ENCODE measurements around the gene PEX7.
"Not testable (repeated sequence)": the region's sequence is repeated elsewhere in the genome, so short reads cannot be mapped to it uniquely, and the experiment has no call there.

PEX7 gene

GRCh38 chr6:136876469-136876868 is 54.1 kb downstream of the PEX7 start:
- not testable (repeated sequence) for H4K8ac ChIP-seq (ENCODE audit: low read length); H3K79me1 ChIP-seq (replicated peaks; ENCODE audit: low read length, poor library complexity, severe bottlenecking); H2BK5ac ChIP-seq (ENCODE audit: low read depth, low read length, poor library complexity, severe bottlenecking); H4K91ac ChIP-seq (ENCODE audit: low read length); DNase-seq; H3K4me2 ChIP-seq (ENCODE audit: low read length, poor library complexity, severe bottlenecking); H3K4me3 ChIP-seq (ENCODE audit: insufficient read depth in 1 of 2, low read depth in 1 of 2, low read length in 2 of 2); H3K4me1 ChIP-seq (ENCODE audit: control insufficient read depth, insufficient read depth, low read depth, low read length); H3K27ac ChIP-seq (ENCODE audit: low read length, poor library complexity, severe bottlenecking); H2BK120ac ChIP-seq (ENCODE audit: low read depth, low read length); H2AFZ ChIP-seq (ENCODE audit: low read depth, low read length); H3K9ac ChIP-seq (ENCODE audit: low read length); H2BK12ac ChIP-seq (ENCODE audit: low read length in 2 of 2); H3K14ac ChIP-seq (ENCODE audit: low read length in 2 of 2); H3K23ac ChIP-seq (ENCODE audit: low read length in 2 of 2); H2BK15ac ChIP-seq (ENCODE audit: low read depth, poor library complexity, severe bottlenecking); H3K4ac ChIP-seq (ENCODE audit: low read depth in 1 of 2, low read length in 2 of 2); H3K18ac ChIP-seq (ENCODE audit: low read depth in 1 of 2, low read length in 2 of 2); H3K27me3 ChIP-seq (ENCODE audit: control insufficient read depth in 1 of 2, insufficient read depth in 1 of 2, low read length in 2 of 2); H2AK5ac ChIP-seq (ENCODE audit: low read length, severe bottlenecking)
- Histone ChIP-seq H3K9me3 (ENCODE audit: control insufficient read depth, low read length) (peaks cover 22% of the 10 kb centered on the region), H3K36me3 (ENCODE audit: control insufficient read depth in 1 of 2, insufficient read depth in 2 of 2, low read depth in 1 of 2, low read length in 2 of 2) (peaks cover 2 to 16% of the 10 kb centered on the region in 2 experiments)
- 100% methylated on average over 4 of the region's 4 CpGs for WGBS

GRCh38 chr6:136880748-136881460 is 58.5 kb downstream of the PEX7 start:
- no peak overlapping the region for H2AK5ac ChIP-seq (ENCODE audit: low read length, severe bottlenecking)
- no peak overlapping the region for H2BK5ac ChIP-seq (ENCODE audit: low read depth, low read length, poor library complexity, severe bottlenecking)
- no peak overlapping the region for H2BK12ac ChIP-seq (ENCODE audit: low read length in 2 of 2)
- H3K9me3 ChIP-seq (ENCODE audit: control insufficient read depth, low read length): no peaks in the 10 kb centered on the region
- no peak overlapping the region for H3K14ac ChIP-seq (ENCODE audit: low read length in 2 of 2)
- no peak overlapping the region for H3K23ac ChIP-seq (ENCODE audit: low read length in 2 of 2)
- no peak overlapping the region for H3K18ac ChIP-seq (ENCODE audit: low read depth in 1 of 2, low read length in 2 of 2)
- no peak overlapping the region for H4K8ac ChIP-seq (ENCODE audit: low read length)
- H3K4me1 ChIP-seq (ENCODE audit: control insufficient read depth, insufficient read depth, low read depth, low read length): no peaks in the 10 kb centered on the region
- H2BK15ac ChIP-seq (ENCODE audit: low read depth, poor library complexity, severe bottlenecking): no peak overlapping the region
- H3K27ac ChIP-seq (ENCODE audit: low read length, poor library complexity, severe bottlenecking): no peak overlapping the region
- H3K4ac ChIP-seq (ENCODE audit: low read depth in 1 of 2, low read length in 2 of 2): no peak overlapping the region
- no peak overlapping the region for H4K91ac ChIP-seq (ENCODE audit: low read length)
- no peak overlapping the region for H2AFZ ChIP-seq (ENCODE audit: low read depth, low read length)
- no peaks in the 10 kb centered on the region for H3K36me3 ChIP-seq (ENCODE audit: control insufficient read depth in 1 of 2, insufficient read depth in 2 of 2, low read depth in 1 of 2, low read length in 2 of 2)
- H3K4me3 ChIP-seq (ENCODE audit: insufficient read depth in 1 of 2, low read depth in 1 of 2, low read length in 2 of 2): no peak overlapping the region
- 100% methylated on average over 2 of the region's 4 CpGs for WGBS
- no peak overlapping the region for H3K9ac ChIP-seq (ENCODE audit: low read length)
- H3K27me3 ChIP-seq (ENCODE audit: control insufficient read depth in 1 of 2, insufficient read depth in 1 of 2, low read length in 2 of 2): no peaks in the 10 kb centered on the region
- H2BK120ac ChIP-seq (ENCODE audit: low read depth, low read length): no peak overlapping the region
- H3K79me1 ChIP-seq (replicated peaks; ENCODE audit: low read length, poor library complexity, severe bottlenecking): peaks cover 3% of the 10 kb centered on the region
- H3K4me2 ChIP-seq (ENCODE audit: low read length, poor library complexity, severe bottlenecking): no peak overlapping the region
- DNase-seq: no peak

- Histone ChIP-seq H2AFZ (ENCODE audit: low read depth, low read length) (no peak overlapping the region), H3K4me1 (ENCODE audit: control insufficient read depth, insufficient read depth, low read depth, low read length) (no peaks in the 10 kb centered on the region), H3K9ac (ENCODE audit: low read length) (no peak overlapping the region), H3K4me2 (ENCODE audit: low read length, poor library complexity, severe bottlenecking) (no peak overlapping the region), H3K23ac (ENCODE audit: low read length in 2 of 2) (no peak overlapping the region), H2BK12ac (ENCODE audit: low read length in 2 of 2) (no peak overlapping the region), H3K4ac (ENCODE audit: low read depth in 1 of 2, low read length in 2 of 2) (no peak overlapping the region), H3K27ac (ENCODE audit: low read length, poor library complexity, severe bottlenecking) (no peak overlapping the region), H2BK5ac (ENCODE audit: low read depth, low read length, poor library complexity, severe bottlenecking) (no peak overlapping the region), H3K18ac (ENCODE audit: low read depth in 1 of 2, low read length in 2 of 2) (no peak overlapping the region), H2BK120ac (ENCODE audit: low read depth, low read length) (no peak overlapping the region), H3K36me3 (ENCODE audit: control insufficient read depth in 1 of 2, insufficient read depth in 2 of 2, low read depth in 1 of 2, low read length in 2 of 2) (peaks cover 0 to 2% of the 10 kb centered on the region in 2 experiments), H3K4me3 (ENCODE audit: insufficient read depth in 1 of 2, low read depth in 1 of 2, low read length in 2 of 2) (no peak overlapping the region), H3K14ac (ENCODE audit: low read length in 2 of 2) (no peak overlapping the region), H4K8ac (ENCODE audit: low read length) (no peak overlapping the region), H2BK15ac (ENCODE audit: low read depth, poor library complexity, severe bottlenecking) (no peak overlapping the region), H4K91ac (ENCODE audit: low read length) (no peak overlapping the region), H3K79me1 (replicated peaks; ENCODE audit: low read length, poor library complexity, severe bottlenecking) (peaks cover 3% of the 10 kb centered on the region), H3K27me3 (ENCODE audit: control insufficient read depth in 1 of 2, insufficient read depth in 1 of 2, low read length in 2 of 2) (no peaks in the 10 kb centered on the region), H2AK5ac (ENCODE audit: low read length, severe bottlenecking) (no peak overlapping the region), H3K9me3 (ENCODE audit: control insufficient read depth, low read length) (no peaks in the 10 kb centered on the region)
- WGBS: 88% methylated on average over 3 of the region's 3 CpGs
- peak; percentile 42 for DNase-seq
These were observed 63.7 kb downstream of the PEX7 start for GRCh38 chr6:136886091-136886490.

- H3K4ac ChIP-seq (ENCODE audit: low read depth in 1 of 2, low read length in 2 of 2): no peak overlapping the region
- H3K14ac ChIP-seq (ENCODE audit: low read length in 2 of 2): no peak overlapping the region
- no peak overlapping the region for H3K4me3 ChIP-seq (ENCODE audit: insufficient read depth in 1 of 2, low read depth in 1 of 2, low read length in 2 of 2)
- H2BK5ac ChIP-seq (ENCODE audit: low read depth, low read length, poor library complexity, severe bottlenecking): no peak overlapping the region
- no peak overlapping the region for H2BK12ac ChIP-seq (ENCODE audit: low read length in 2 of 2)
- H3K79me1 ChIP-seq (replicated peaks; ENCODE audit: low read length, poor library complexity, severe bottlenecking): peaks cover 1% of the 10 kb centered on the region
- no peak overlapping the region for H3K18ac ChIP-seq (ENCODE audit: low read depth in 1 of 2, low read length in 2 of 2)
- H3K23ac ChIP-seq (ENCODE audit: low read length in 2 of 2): no peak overlapping the region
- no peaks in the 10 kb centered on the region for H3K9me3 ChIP-seq (ENCODE audit: control insufficient read depth, low read length)
- H2AFZ ChIP-seq (ENCODE audit: low read depth, low read length): no peak overlapping the region
- H4K8ac ChIP-seq (ENCODE audit: low read length): no peak overlapping the region
- no peak overlapping the region for H3K4me2 ChIP-seq (ENCODE audit: low read length, poor library complexity, severe bottlenecking)
- no peaks in the 10 kb centered on the region for H3K4me1 ChIP-seq (ENCODE audit: control insufficient read depth, insufficient read depth, low read depth, low read length)
- H2AK5ac ChIP-seq (ENCODE audit: low read length, severe bottlenecking): no peak overlapping the region
- no peak for DNase-seq
- no peaks in the 10 kb centered on the region for H3K27me3 ChIP-seq (ENCODE audit: control insufficient read depth in 1 of 2, insufficient read depth in 1 of 2, low read length in 2 of 2)
- no peak overlapping the region for H3K27ac ChIP-seq (ENCODE audit: low read length, poor library complexity, severe bottlenecking)
- peaks cover 0 to 2% of the 10 kb centered on the region in 2 experiments for H3K36me3 ChIP-seq (ENCODE audit: control insufficient read depth in 1 of 2, insufficient read depth in 2 of 2, low read depth in 1 of 2, low read length in 2 of 2)
- no peak overlapping the region for H3K9ac ChIP-seq (ENCODE audit: low read length)
- no peak overlapping the region for H4K91ac ChIP-seq (ENCODE audit: low read length)
- WGBS: no CpG with 5 or more reads among the region's 1 CpG
- no peak overlapping the region for H2BK120ac ChIP-seq (ENCODE audit: low read depth, low read length)
- no peak overlapping the region for H2BK15ac ChIP-seq (ENCODE audit: low read depth, poor library complexity, severe bottlenecking)
These were observed 65.6 kb downstream of the PEX7 start for GRCh38 chr6:136887953-136888352.
